Activated T-helper 1 cell treated with anti-CD3 and anti-CD28 coated beads, Interleukin-12 subunit alpha, Interleukin-12 subunit beta, Interleukin-2, Interleukin-4 antibody, amounts not matched to agents 30 ng/mL and 10 ng/mL and 1 ng/mL, durations not matched to agents 14 hours and 24 hours and 36 hours (primary cell): ENCODE data around the gene YBEY. TPM values are rescaled to one million over a fixed set of nuclear protein-coding genes. Genes with fewer than 3 reads are reported as not detected.
A peak's percentile ranks its signal among the peaks of the same experiment; 100 is the strongest.

Source experiments
- DNase-seq: peaks from one replicate; pipeline ENCODE4 v3.0.0; 2021; ENCODE audit warnings: low spot score
- H3K27ac Mint-ChIP-seq: one replicate; pipeline ENCODE4 v1.8.0; 2021; ENCODE audit warnings: mild to moderate bottlenecking, mixed read lengths
- H3K27me3 Mint-ChIP-seq: one replicate; pipeline ENCODE4 v1.8.0; 2022; ENCODE audit warnings: mild to moderate bottlenecking, moderate library complexity, mixed read lengths; ENCODE audit not compliant: insufficient read depth
- H3K36me3 Mint-ChIP-seq: one replicate; pipeline ENCODE4 v1.8.0; 2021; ENCODE audit warnings: low read depth, mixed read lengths
- H3K4me1 Mint-ChIP-seq: one replicate; pipeline ENCODE4 v1.8.0; 2021; ENCODE audit warnings: low read depth, mixed read lengths
- H3K4me3 Mint-ChIP-seq: one replicate; pipeline ENCODE4 v1.8.0; 2021; ENCODE audit warnings: mild to moderate bottlenecking, moderate library complexity, mixed read lengths
- H3K9me3 Mint-ChIP-seq: one replicate; pipeline ENCODE4 v1.8.0; 2021; ENCODE audit warnings: mixed read lengths
- intact Hi-C: fragments of 100-400 bp; cut with micrococcal nuclease; formaldehyde crosslinking; loops from one replicate; pipeline ENCODE4 v1.15.1; 2024
- total RNA-seq: library from RNA; stranded (reverse); gene quantifications from 2 replicates; pipeline ENCODE4 v1.2.3, GENCODE V29; 2022

The YBEY gene
- total RNA-seq, 1 donor from 2014 or later = 16.7 TPM

GRCh38 chr21:46326110-46326703, 40.1 kb downstream of the YBEY start:
- Mint-ChIP-seq H3K27ac (peak overlapping the region; percentile 53), H3K36me3 (peaks cover 27% of the 10 kb centered on the region), H3K4me1 (peaks cover 31% of the 10 kb centered on the region)

GRCh38 chr21:46327711-46328110, 41.6 kb downstream of the YBEY start:
- Mint-ChIP-seq H3K4me3 (peak overlapping the region; percentile 26), H3K36me3 (peaks cover 29% of the 10 kb centered on the region), H3K27me3 (no peaks in the 10 kb centered on the region), H3K9me3 (no peaks in the 10 kb centered on the region), H3K4me1 (peaks cover 18% of the 10 kb centered on the region), H3K27ac (no peak overlapping the region)
- no peak for DNase-seq
- intact Hi-C loops = loop anchor here (10.0 kb wide), 1 partner anchor 353 kb away; no protein-coding TSS in a partner anchor

More at GRCh38 chr21:46326110-46326703, 40.1 kb downstream of the YBEY start:
- Mint-ChIP-seq H3K9me3 (no peaks in the 10 kb centered on the region), H3K4me3 (peak overlapping the region; percentile 70), H3K27me3 (no peaks in the 10 kb centered on the region)
- intact Hi-C loops = loop anchor here (10.0 kb wide), 1 partner anchor 351 kb away; no protein-coding TSS in a partner anchor
- no peak for DNase-seq

GRCh38 chr21:46328151-46328550, 42.0 kb downstream of the YBEY start:
- H3K27ac Mint-ChIP-seq = no peak overlapping the region
- H3K4me1 Mint-ChIP-seq = peaks cover 15% of the 10 kb centered on the region
- intact Hi-C loops = loop anchor here (10.0 kb wide), 1 partner anchor 353 kb away; no protein-coding TSS in a partner anchor
- H3K36me3 Mint-ChIP-seq = peaks cover 27% of the 10 kb centered on the region
- no peak for DNase-seq
- no peaks in the 10 kb centered on the region for H3K27me3 Mint-ChIP-seq
- no peak overlapping the region for H3K4me3 Mint-ChIP-seq
- H3K9me3 Mint-ChIP-seq = no peaks in the 10 kb centered on the region

GRCh38 chr21:46329796-46330195, 43.7 kb downstream of the YBEY start:
- intact Hi-C loops = loop anchor here (10.0 kb wide), 1 partner anchor 355 kb away; no protein-coding TSS in a partner anchor

GRCh38 chr21:46334351-46335140, 48.4 kb downstream of the YBEY start:
- Mint-ChIP-seq H3K4me1 (peaks cover under 1% of the 10 kb centered on the region), H3K27me3 (no peaks in the 10 kb centered on the region), H3K36me3 (peaks cover 32% of the 10 kb centered on the region), H3K27ac (no peak overlapping the region), H3K9me3 (no peaks in the 10 kb centered on the region), H3K4me3 (no peak overlapping the region)
- intact Hi-C loops = no loop called here
- no peak for DNase-seq

More at GRCh38 chr21:46329796-46330195, 43.7 kb downstream of the YBEY start:
- Mint-ChIP-seq H3K27ac (no peak overlapping the region), H3K36me3 (peaks cover 26% of the 10 kb centered on the region), H3K4me3 (no peak overlapping the region), H3K9me3 (no peaks in the 10 kb centered on the region), H3K4me1 (peaks cover 14% of the 10 kb centered on the region), H3K27me3 (no peaks in the 10 kb centered on the region)
- no peak for DNase-seq

GRCh38 chr21:46336603-46337002, 50.5 kb downstream of the YBEY start:
- H3K4me1 Mint-ChIP-seq = peaks cover 8% of the 10 kb centered on the region
- no peak overlapping the region for H3K4me3 Mint-ChIP-seq
- intact Hi-C loops = no loop called here
- H3K36me3 Mint-ChIP-seq = peaks cover 40% of the 10 kb centered on the region
- H3K27ac Mint-ChIP-seq = no peak overlapping the region
- H3K27me3 Mint-ChIP-seq = no peaks in the 10 kb centered on the region
- H3K9me3 Mint-ChIP-seq = no peaks in the 10 kb centered on the region
- DNase-seq = no peak

- H3K36me3 Mint-ChIP-seq = peaks cover 40% of the 10 kb centered on the region
Observed at GRCh38 chr21:46340998-46341397, 54.9 kb downstream of the YBEY start.

GRCh38 chr21:46344219-46344915, 58.2 kb downstream of the YBEY start:
- intact Hi-C loops = no loop called here
- DNase-seq = no peak
- no peaks in the 10 kb centered on the region for H3K9me3 Mint-ChIP-seq
- no peaks in the 10 kb centered on the region for H3K27me3 Mint-ChIP-seq
- H3K4me3 Mint-ChIP-seq = no peak overlapping the region
- H3K4me1 Mint-ChIP-seq = peaks cover 13% of the 10 kb centered on the region
- peaks cover 24% of the 10 kb centered on the region for H3K36me3 Mint-ChIP-seq
- H3K27ac Mint-ChIP-seq = no peak overlapping the region

More at GRCh38 chr21:46340998-46341397, 54.9 kb downstream of the YBEY start:
- H3K27ac Mint-ChIP-seq = no peak overlapping the region
- no peak for DNase-seq
- no peaks in the 10 kb centered on the region for H3K9me3 Mint-ChIP-seq
- H3K27me3 Mint-ChIP-seq = no peaks in the 10 kb centered on the region
- H3K4me3 Mint-ChIP-seq = no peak overlapping the region
- intact Hi-C loops = no loop called here
- peaks cover 13% of the 10 kb centered on the region for H3K4me1 Mint-ChIP-seq

GRCh38 chr21:46345861-46346260, 59.7 kb downstream of the YBEY start:
- peaks cover 5% of the 10 kb centered on the region for H3K4me1 Mint-ChIP-seq
- no peaks in the 10 kb centered on the region for H3K27me3 Mint-ChIP-seq
- no peak for DNase-seq
- peaks cover 16% of the 10 kb centered on the region for H3K36me3 Mint-ChIP-seq
- H3K27ac Mint-ChIP-seq = no peak overlapping the region
- intact Hi-C loops = no loop called here
- no peak overlapping the region for H3K4me3 Mint-ChIP-seq
- H3K9me3 Mint-ChIP-seq = no peaks in the 10 kb centered on the region

- H3K27me3 Mint-ChIP-seq = no peaks in the 10 kb centered on the region
- H3K27ac Mint-ChIP-seq = no peak overlapping the region
- DNase-seq = no peak
- peaks cover 19% of the 10 kb centered on the region for H3K36me3 Mint-ChIP-seq
- H3K4me1 Mint-ChIP-seq = peaks cover 5% of the 10 kb centered on the region
- no peak overlapping the region for H3K4me3 Mint-ChIP-seq
- H3K9me3 Mint-ChIP-seq = no peaks in the 10 kb centered on the region
- intact Hi-C loops = no loop called here
Observed at GRCh38 chr21:46346296-46347202, 60.4 kb downstream of the YBEY start.

- Mint-ChIP-seq H3K9me3 (no peaks in the 10 kb centered on the region), H3K4me1 (peaks cover 5% of the 10 kb centered on the region), H3K27ac (no peak overlapping the region), H3K4me3 (no peak overlapping the region), H3K36me3 (peaks cover 20% of the 10 kb centered on the region), H3K27me3 (no peaks in the 10 kb centered on the region)
- DNase-seq = no peak
- intact Hi-C loops = no loop called here
Observed at GRCh38 chr21:46347203-46347550, 61.0 kb downstream of the YBEY start.
